ENCODE measurements around the gene TMEM132D.

DNA sequence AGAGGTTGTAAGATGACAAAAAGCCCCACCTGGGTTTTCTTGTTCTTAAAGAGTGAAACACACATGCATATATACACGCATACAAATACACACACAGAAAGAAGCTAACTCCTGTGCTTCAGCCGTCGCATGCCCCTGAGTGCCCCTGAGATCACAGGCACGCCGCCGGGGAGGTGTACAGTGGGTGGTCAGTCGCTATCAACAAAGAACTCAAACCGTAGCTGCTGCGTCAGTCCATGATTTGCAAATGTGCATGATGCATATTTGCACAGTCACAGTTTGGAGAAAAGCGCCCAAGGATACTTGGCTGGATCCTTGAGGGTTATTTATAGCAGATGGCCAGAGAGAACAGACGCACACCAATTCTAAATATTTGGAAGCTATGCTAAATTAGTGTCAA is 206.9 kb downstream of the TMEM132D start:
- TF ChIP-seq, protein P1, sequence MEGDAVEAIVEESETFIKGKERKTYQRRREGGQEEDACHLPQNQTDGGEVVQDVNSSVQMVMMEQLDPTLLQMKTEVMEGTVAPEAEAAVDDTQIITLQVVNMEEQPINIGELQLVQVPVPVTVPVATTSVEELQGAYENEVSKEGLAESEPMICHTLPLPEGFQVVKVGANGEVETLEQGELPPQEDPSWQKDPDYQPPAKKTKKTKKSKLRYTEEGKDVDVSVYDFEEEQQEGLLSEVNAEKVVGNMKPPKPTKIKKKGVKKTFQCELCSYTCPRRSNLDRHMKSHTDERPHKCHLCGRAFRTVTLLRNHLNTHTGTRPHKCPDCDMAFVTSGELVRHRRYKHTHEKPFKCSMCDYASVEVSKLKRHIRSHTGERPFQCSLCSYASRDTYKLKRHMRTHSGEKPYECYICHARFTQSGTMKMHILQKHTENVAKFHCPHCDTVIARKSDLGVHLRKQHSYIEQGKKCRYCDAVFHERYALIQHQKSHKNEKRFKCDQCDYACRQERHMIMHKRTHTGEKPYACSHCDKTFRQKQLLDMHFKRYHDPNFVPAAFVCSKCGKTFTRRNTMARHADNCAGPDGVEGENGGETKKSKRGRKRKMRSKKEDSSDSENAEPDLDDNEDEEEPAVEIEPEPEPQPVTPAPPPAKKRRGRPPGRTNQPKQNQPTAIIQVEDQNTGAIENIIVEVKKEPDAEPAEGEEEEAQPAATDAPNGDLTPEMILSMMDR (IDR thresholded peaks at IDR 0.05): no peak
- TF ChIP-seq POLR2A (IDR thresholded peaks at IDR 0.05): no peak
